Osteoblast (primary cell): ENCODE data around the gene PIK3R5. TPM values are rescaled to one million over a fixed set of nuclear protein-coding genes. Genes with fewer than 3 reads are reported as not detected.

Experiments used
- DNase-seq: peaks from one replicate; pipeline ENCODE4 v3.0.0; 2011; ENCODE audit warnings: low spot score, mixed read lengths; ENCODE audit not compliant: insufficient read length; ENCODE audit errors: missing footprints
- H2AFZ ChIP-seq: 2 replicates; pipeline ENCODE4 v1.6.0; 2011; ENCODE audit warnings: mild to moderate bottlenecking, low read length
- H3K27ac ChIP-seq: 2 replicates; pipeline ENCODE4 v1.5.1; 2011; ENCODE audit warnings: mild to moderate bottlenecking, low read depth, low read length, moderate library complexity
- H3K27me3 ChIP-seq: 2 replicates; pipeline ENCODE4 v1.6.0; 2012; ENCODE audit warnings: mild to moderate bottlenecking, control low read depth, inconsistent platforms, low read length, moderate library complexity; ENCODE audit not compliant: insufficient read depth
- H3K36me3 ChIP-seq: 2 replicates; pipeline ENCODE4 v1.5.1; 2011; ENCODE audit warnings: mild to moderate bottlenecking, low read length, control low read depth, moderate library complexity; ENCODE audit not compliant: insufficient read depth
- H3K4me1 ChIP-seq: 2 replicates; pipeline ENCODE4 v1.5.1; 2011; ENCODE audit warnings: mild to moderate bottlenecking, low read length, control low read depth, moderate library complexity; ENCODE audit not compliant: insufficient read depth
- H3K4me2 ChIP-seq: 2 replicates; pipeline ENCODE4 v1.6.0; 2011; ENCODE audit warnings: mild to moderate bottlenecking, low read length; ENCODE audit not compliant: insufficient read depth
- H3K4me3 ChIP-seq: fragments of 200-600 bp; sonication (generic); 3 replicates; pipeline ENCODE4 v1.5.1; 2012; ENCODE audit warnings: mild to moderate bottlenecking, low read length, inconsistent platforms; ENCODE audit not compliant: insufficient read depth
- H3K79me2 ChIP-seq: 2 replicates; pipeline ENCODE4 v1.6.0; 2012; ENCODE audit warnings: mild to moderate bottlenecking, low read length, control low read depth, inconsistent platforms; ENCODE audit not compliant: insufficient read depth
- H3K9me3 ChIP-seq: 2 replicates; pipeline ENCODE4 v1.5.1; 2011; ENCODE audit warnings: low read depth, low read length, control low read depth
- H4K20me1 ChIP-seq: 2 replicates; pipeline ENCODE4 v1.6.0; 2012; ENCODE audit warnings: mild to moderate bottlenecking, low read length, control low read depth; ENCODE audit not compliant: insufficient read depth
- total RNA-seq: library from RNA; depleted of rRNA; stranded (reverse); fragments of >200 nt; gene quantifications from 2 replicates; pipeline ENCODE4 v1.2.3, GENCODE V29; 2012
- TF ChIP-seq, protein P1 (sequence below): IDR thresholded peaks from 2 replicates; pipeline ENCODE4 v1.5.1; 2011; ENCODE audit warnings: mild to moderate bottlenecking, low read depth, low read length, moderate library complexity; ENCODE audit errors: extremely low read depth

Gene PIK3R5
- total RNA-seq, 1 donor: 0.36 TPM

DNA sequence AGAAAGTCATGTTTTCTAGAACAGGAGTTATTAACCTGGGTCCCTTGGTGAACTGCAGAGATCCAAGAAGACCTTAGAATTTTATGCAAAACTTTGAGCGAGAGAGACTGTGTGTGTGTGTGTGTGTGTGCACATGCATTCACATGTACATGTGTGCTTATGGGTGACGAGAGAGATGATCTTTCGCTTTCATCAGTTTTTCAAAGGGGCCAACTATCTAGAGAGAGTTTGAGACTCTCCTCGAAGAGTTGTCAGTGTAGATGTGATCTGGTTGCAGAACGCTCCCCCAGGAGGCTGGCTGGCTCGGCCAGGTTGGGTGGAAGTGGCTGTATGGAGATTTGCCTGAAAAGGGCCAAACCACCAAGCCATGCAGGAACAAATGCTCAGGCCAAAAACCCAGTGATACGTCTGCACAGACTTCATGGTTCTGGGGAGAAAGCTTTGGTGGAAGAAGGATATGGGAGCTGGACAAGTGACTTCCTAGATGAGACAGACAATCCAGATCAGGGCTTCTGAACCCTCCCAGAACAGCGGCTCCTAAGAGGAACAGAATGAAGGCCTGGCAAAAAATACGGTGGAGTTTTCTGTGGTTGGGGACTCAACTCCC lies 6.1 kb downstream of the PIK3R5 start:
- Histone ChIP-seq H3K27ac (no peak overlapping the region), H3K79me2 (no peaks in the 10 kb centered on the region), H3K4me1 (no peaks in the 10 kb centered on the region), H3K4me3 (no peak overlapping the region), H3K4me2 (no peak overlapping the region), H3K36me3 (no peaks in the 10 kb centered on the region), H3K9me3 (no peaks in the 10 kb centered on the region), H3K27me3 (peaks cover 10% of the 10 kb centered on the region), H2AFZ (no peak overlapping the region), H4K20me1 (no peaks in the 10 kb centered on the region)
- no peak for DNase-seq
- TF ChIP-seq, protein P1, sequence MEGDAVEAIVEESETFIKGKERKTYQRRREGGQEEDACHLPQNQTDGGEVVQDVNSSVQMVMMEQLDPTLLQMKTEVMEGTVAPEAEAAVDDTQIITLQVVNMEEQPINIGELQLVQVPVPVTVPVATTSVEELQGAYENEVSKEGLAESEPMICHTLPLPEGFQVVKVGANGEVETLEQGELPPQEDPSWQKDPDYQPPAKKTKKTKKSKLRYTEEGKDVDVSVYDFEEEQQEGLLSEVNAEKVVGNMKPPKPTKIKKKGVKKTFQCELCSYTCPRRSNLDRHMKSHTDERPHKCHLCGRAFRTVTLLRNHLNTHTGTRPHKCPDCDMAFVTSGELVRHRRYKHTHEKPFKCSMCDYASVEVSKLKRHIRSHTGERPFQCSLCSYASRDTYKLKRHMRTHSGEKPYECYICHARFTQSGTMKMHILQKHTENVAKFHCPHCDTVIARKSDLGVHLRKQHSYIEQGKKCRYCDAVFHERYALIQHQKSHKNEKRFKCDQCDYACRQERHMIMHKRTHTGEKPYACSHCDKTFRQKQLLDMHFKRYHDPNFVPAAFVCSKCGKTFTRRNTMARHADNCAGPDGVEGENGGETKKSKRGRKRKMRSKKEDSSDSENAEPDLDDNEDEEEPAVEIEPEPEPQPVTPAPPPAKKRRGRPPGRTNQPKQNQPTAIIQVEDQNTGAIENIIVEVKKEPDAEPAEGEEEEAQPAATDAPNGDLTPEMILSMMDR: no peak

DNA sequence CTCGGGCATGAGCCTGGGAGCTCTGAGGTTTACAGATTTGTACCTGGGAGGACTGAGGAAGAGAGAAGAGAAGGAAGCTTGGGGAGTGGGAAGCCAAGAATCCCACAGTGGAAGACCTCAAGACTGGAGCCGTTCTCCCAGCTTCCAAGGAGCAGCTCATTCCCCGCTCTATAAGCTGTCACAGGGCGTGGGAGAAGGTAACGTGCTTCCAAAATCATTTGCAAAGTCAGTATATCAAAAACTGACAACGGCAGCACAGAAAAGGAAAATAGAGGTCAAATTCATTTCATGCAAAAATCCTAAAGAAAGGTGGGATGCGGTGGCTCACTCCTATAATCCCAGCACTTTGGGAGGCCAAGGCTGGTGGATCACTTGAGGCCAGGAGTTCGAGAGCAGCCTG lies 7.8 kb downstream of the PIK3R5 start:
- H3K9me3 ChIP-seq: no peaks in the 10 kb centered on the region
- no peak for DNase-seq
- TF ChIP-seq, protein P1: no peak

DNA sequence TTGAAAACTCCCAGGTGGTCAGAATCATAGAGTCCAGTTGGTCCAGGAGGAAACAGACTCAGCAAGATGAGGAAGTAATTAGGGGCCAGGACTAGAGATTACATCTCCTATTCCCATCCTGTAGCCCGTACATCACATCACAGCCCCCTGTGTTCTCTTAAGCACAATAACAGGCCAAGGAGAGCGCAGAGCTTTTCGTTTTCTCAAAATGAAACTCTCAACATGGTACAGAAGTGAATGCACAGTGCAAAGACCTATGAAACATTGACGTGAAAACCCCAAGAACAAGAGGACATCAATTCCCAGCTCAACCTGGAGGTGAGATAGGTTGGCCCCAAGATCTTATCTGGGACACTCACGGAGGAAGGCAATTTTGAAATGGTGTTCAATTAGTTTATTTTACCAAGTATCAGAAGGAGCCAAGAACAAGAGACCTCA lies 9.0 kb downstream of the PIK3R5 start:
- no peaks in the 10 kb centered on the region for H3K36me3 ChIP-seq
- no peak overlapping the region for H3K27ac ChIP-seq
- TF ChIP-seq, protein P1: no peak
- H3K4me3 ChIP-seq: no peak overlapping the region
- no peak for DNase-seq
- H2AFZ ChIP-seq: no peak overlapping the region
- no peaks in the 10 kb centered on the region for H3K79me2 ChIP-seq
- H3K9me3 ChIP-seq: no peaks in the 10 kb centered on the region
- no peaks in the 10 kb centered on the region for H4K20me1 ChIP-seq
- no peak overlapping the region for H3K4me2 ChIP-seq
- H3K4me1 ChIP-seq: no peaks in the 10 kb centered on the region
- peaks cover 2% of the 10 kb centered on the region for H3K27me3 ChIP-seq

More for the DNA sequence above, 7.8 kb downstream of the PIK3R5 start:
- Histone ChIP-seq H3K4me2 (no peak overlapping the region), H3K79me2 (no peaks in the 10 kb centered on the region), H3K27me3 (peaks cover 2% of the 10 kb centered on the region), H3K4me1 (no peaks in the 10 kb centered on the region), H3K36me3 (no peaks in the 10 kb centered on the region), H2AFZ (no peak overlapping the region), H4K20me1 (no peaks in the 10 kb centered on the region), H3K27ac (no peak overlapping the region), H3K4me3 (no peak overlapping the region)

DNA sequence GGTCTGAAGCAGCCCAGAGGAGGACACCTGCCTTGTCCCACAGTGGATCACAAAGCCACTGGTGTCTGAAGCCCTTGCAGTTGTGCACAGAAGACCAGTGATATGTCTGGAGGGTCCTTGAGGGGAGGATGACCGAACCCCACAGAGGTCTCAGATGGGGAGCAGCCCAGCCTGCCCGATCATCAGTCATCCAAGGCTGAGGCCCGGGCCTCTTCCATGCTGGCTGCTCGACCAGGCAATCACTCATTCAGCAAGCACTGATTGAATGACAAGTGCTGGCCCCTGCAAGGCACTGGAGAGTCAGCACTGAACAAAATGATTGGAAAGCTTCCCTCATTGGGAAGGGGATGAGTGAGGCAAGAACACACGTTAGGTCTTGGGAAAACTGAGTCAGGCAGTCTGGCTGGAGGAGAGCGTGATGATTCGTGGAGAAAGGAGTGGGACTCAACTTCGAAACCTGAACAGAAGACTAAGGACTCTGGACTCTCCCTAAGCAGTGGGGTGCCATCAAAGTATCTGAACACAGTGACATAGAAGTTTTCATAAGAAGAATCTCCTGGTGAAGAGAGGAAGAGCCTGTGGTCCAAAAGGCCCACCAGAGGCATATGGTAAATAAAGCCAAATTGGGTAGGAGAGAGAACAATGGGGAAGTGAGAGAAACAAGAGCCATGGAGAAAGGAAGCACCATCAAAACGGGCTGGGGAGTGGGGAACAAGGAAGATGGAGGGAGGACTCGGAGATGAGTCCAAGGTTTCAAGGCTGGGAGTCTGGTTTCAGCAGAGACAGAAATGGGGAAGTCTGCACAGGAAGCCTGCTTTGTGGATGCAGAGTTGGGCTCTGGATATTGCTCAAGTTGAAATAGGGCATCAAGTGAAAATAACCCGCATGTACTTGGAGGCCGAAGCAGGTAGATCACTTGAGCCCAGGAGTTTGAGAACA lies 10.2 kb downstream of the PIK3R5 start:
- Histone ChIP-seq H3K4me3 (no peak overlapping the region), H3K4me1 (no peaks in the 10 kb centered on the region), H3K4me2 (no peak overlapping the region), H3K79me2 (no peaks in the 10 kb centered on the region), H4K20me1 (no peaks in the 10 kb centered on the region), H3K27me3 (peaks cover 2% of the 10 kb centered on the region), H3K36me3 (no peaks in the 10 kb centered on the region), H2AFZ (no peak overlapping the region), H3K9me3 (no peaks in the 10 kb centered on the region), H3K27ac (no peak overlapping the region)
- TF ChIP-seq, protein P1: no peak
- DNase-seq: no peak
